Prostate gland (tissue), 2 donors: ENCODE data around the gene FARS2.

Experiments
- CTCF ChIP-seq, 4 experiments: fragments of 200-600 bp in 2 of 4; fragments of 450-650 bp in 2 of 4; sonication (generic) in 2 of 4; IDR thresholded peaks; 1 replicate in 3 of 4; 2 replicates in 1 of 4; pipeline ENCODE4 v1.5.1; 2016 to 2019; ENCODE audit warnings: antibody characterized with exemption in 4 of 4, mild to moderate bottlenecking in 2 of 4, moderate library complexity in 2 of 4
- POLR2A ChIP-seq: fragments of 450-650 bp; IDR thresholded peaks from one replicate; pipeline ENCODE4 v1.6.1; 2016; ENCODE audit warnings: antibody characterized with exemption, mild to moderate bottlenecking
- POLR2AphosphoS5 ChIP-seq: sonication (generic); formaldehyde crosslinking; IDR thresholded peaks from one replicate; pipeline ENCODE4 v1.6.1; 2017; ENCODE audit warnings: antibody characterized with exemption

- TF ChIP-seq POLR2A, result no peak
- no peak for TF ChIP-seq CTCF (IDR thresholded peaks at IDR 0.05)
- TF ChIP-seq POLR2AphosphoS5, result no peak
These were observed 328.9 kb downstream of the FARS2 start for GRCh38 chr6:5590187-5590586.
